Tibial nerve (tissue), 4 donors: ENCODE measurements around the gene SLC1A1.

Experiments used
- EP300 ChIP-seq, 2 donors: sonication (generic); formaldehyde crosslinking; IDR thresholded peaks; one replicate each; pipeline ENCODE4 v1.6.1; 2017; ENCODE audit warnings: antibody characterized with exemption in 2 of 2, mild to moderate bottlenecking in 1 of 2
- POLR2A ChIP-seq, 2 donors: fragments of 450-650 bp; IDR thresholded peaks; one replicate each; pipeline ENCODE4 v1.6.1; 2017; ENCODE audit warnings: antibody characterized with exemption in 2 of 2, mild to moderate bottlenecking in 2 of 2, moderate library complexity in 2 of 2
- TF ChIP-seq, protein P1 (sequence below), 5 experiments: fragments of 200-600 bp in 3 of 5; fragments of 450-650 bp in 2 of 5; sonication (generic) in 3 of 5; IDR thresholded peaks; one replicate each; pipeline ENCODE4 v1.5.1; 2016 to 2019; ENCODE audit warnings: antibody characterized with exemption in 5 of 5, mild to moderate bottlenecking in 3 of 5, moderate library complexity in 2 of 5

DNA sequence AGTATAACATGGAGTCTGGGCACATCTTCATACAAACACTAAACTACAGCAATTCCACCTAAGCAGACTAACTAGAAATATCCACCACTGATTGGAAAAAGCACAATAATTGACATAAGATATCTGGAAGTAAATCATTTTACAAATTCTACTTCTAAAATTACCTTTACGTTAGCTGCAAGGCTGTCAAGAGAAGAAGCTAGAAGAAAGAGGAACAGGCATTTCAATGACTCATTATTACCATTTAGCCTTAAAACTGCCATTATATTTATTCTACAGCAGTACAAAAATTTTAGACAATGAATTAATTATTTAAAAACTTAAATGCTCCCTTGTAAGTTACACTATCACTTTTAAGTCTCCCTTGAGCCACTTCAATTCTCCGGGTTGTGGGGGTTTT lies 128.4 kb downstream of the SLC1A1 start:
- TF ChIP-seq, protein P1, sequence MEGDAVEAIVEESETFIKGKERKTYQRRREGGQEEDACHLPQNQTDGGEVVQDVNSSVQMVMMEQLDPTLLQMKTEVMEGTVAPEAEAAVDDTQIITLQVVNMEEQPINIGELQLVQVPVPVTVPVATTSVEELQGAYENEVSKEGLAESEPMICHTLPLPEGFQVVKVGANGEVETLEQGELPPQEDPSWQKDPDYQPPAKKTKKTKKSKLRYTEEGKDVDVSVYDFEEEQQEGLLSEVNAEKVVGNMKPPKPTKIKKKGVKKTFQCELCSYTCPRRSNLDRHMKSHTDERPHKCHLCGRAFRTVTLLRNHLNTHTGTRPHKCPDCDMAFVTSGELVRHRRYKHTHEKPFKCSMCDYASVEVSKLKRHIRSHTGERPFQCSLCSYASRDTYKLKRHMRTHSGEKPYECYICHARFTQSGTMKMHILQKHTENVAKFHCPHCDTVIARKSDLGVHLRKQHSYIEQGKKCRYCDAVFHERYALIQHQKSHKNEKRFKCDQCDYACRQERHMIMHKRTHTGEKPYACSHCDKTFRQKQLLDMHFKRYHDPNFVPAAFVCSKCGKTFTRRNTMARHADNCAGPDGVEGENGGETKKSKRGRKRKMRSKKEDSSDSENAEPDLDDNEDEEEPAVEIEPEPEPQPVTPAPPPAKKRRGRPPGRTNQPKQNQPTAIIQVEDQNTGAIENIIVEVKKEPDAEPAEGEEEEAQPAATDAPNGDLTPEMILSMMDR (IDR thresholded peaks at IDR 0.05), result no peak
- TF ChIP-seq EP300 (IDR thresholded peaks at IDR 0.05) (no peak), POLR2A (IDR thresholded peaks at IDR 0.05) (no peak)
